Panc1 (cell line): Measurements from ENCODE around the gene PAK3. TPM values are rescaled to one million over a fixed set of nuclear protein-coding genes. Genes with fewer than 3 reads are reported as not detected.

Experiments used
- ATAC-seq: fragments of 200-7000 bp; cut with Tn5 transposase; 2 replicates; pipeline ENCODE4 v1.9.1; 2020; ENCODE audit warnings: mild to moderate bottlenecking, moderate library complexity
- BruUV-seq: library from RNA; stranded (reverse); fragments of 400-500 nt; replicated peaks from 2 replicates; lab custom pipeline; 2021; lab: Mats Ljungman, UMichigan
- CTCF ChIA-PET: fragments of 300-600 bp; sonication (Branson Sonifier 250); formaldehyde crosslinking; loops from one replicate; lab custom pipeline; 2022; ENCODE audit warnings: antibody characterized with exemption; lab: Charles Lee
- POLR2A ChIA-PET: fragments of 300-600 bp; sonication (Branson Sonifier 250); formaldehyde crosslinking; loops from one replicate; lab custom pipeline; 2022; ENCODE audit warnings: antibody characterized with exemption; lab: Charles Lee
- DNase-seq: peaks from one replicate; pipeline ENCODE4 v3.0.0-alpha.2; 2010; ENCODE audit warnings: low read depth, low spot score
- H3K27ac ChIP-seq: 2 replicates; pipeline ENCODE4 v1.5.1; 2011; ENCODE audit warnings: mild to moderate bottlenecking, low read length, inconsistent platforms
- H3K27me3 ChIP-seq: fragments of 200-500 bp; sonication (Bioruptor generic); 2 replicates; pipeline ENCODE4 v1.6.0; 2014; ENCODE audit warnings: low read length, inconsistent platforms; ENCODE audit not compliant: control insufficient read depth, insufficient read depth
- H3K36me3 ChIP-seq: fragments of 200-500 bp; sonication (Bioruptor generic); 2 replicates; pipeline ENCODE4 v1.5.1; 2014; ENCODE audit warnings: inconsistent platforms, mild to moderate bottlenecking, low read length, moderate library complexity; ENCODE audit not compliant: control insufficient read depth, insufficient read depth
- H3K4me1 ChIP-seq: 2 replicates; pipeline ENCODE4 v1.5.1; 2011; ENCODE audit warnings: inconsistent platforms, mild to moderate bottlenecking, low read length, moderate library complexity; ENCODE audit not compliant: control insufficient read depth, insufficient read depth
- H3K4me3 ChIP-seq, 2 experiments: 2 replicates each; pipeline ENCODE4 v1.5.1; 2011 to 2012; ENCODE audit warnings: low read depth in 2 of 2, low read length in 2 of 2, mild to moderate bottlenecking in 2 of 2, inconsistent platforms in 1 of 2, moderate library complexity in 1 of 2
- H3K9me3 ChIP-seq: fragments of 200-500 bp; sonication (Bioruptor generic); 2 replicates; pipeline ENCODE4 v1.5.1; 2014; ENCODE audit warnings: low read depth, mild to moderate bottlenecking, inconsistent platforms, low read length, moderate library complexity; ENCODE audit not compliant: control insufficient read depth, insufficient read depth
- CTCF ChIP-seq: fragments of 450-650 bp; IDR thresholded peaks from 2 replicates; pipeline ENCODE4 v1.5.1; 2017; ENCODE audit warnings: mild to moderate bottlenecking
- POLR2AphosphoS5 ChIP-seq: IDR thresholded peaks from 2 replicates; pipeline ENCODE4 v1.6.1; 2012; ENCODE audit warnings: mild to moderate bottlenecking, low read depth, low read length, moderate library complexity
- REST ChIP-seq, 2 experiments: IDR thresholded peaks; 2 replicates each; pipeline ENCODE4 v1.6.1; 2011 to 2012; ENCODE audit warnings: low read depth in 2 of 2, control low read depth in 1 of 2, low read length in 1 of 2, mild to moderate bottlenecking in 1 of 2, moderate library complexity in 1 of 2; ENCODE audit not compliant: insufficient read depth in 1 of 2
- SIN3A ChIP-seq: IDR thresholded peaks from 2 replicates; pipeline ENCODE4 v1.6.1; 2012; ENCODE audit warnings: low read depth, mild to moderate bottlenecking, low read length, moderate library complexity, borderline replicate concordance; ENCODE audit not compliant: insufficient read depth
- TCF7L2 ChIP-seq: IDR thresholded peaks from 2 replicates; pipeline ENCODE4 v1.6.1; 2011; ENCODE audit warnings: mild to moderate bottlenecking, low read depth, low read length, inconsistent platforms
- in situ Hi-C: cut with HindIII; loops from 2 replicates; pipeline ENCODE4 v1.10.0; 2016; ENCODE audit warnings: low sequenced_read_pairs, low pct_unique_long_range_greater_than_20kb
- intact Hi-C: fragments of 100-400 bp; cut with micrococcal nuclease; formaldehyde crosslinking; loops from one replicate; pipeline ENCODE4 v1.10.0; 2022; ENCODE audit not compliant: unreplicated experiment
- total RNA-seq: library from RNA; stranded (reverse); gene quantifications from one replicate; pipeline ENCODE4 v1.2.1, GENCODE V29; 2021; ENCODE audit not compliant: unreplicated experiment

The PAK3 gene
- total RNA-seq, 1 experiment from 2014 or later: 0.15 TPM

- CTCF ChIA-PET: no interaction called here
- in situ Hi-C loops: no loop called here
Measured at GRCh38 chrX:111086591-111087006, 9.4 kb upstream of the PAK3 start.

GRCh38 chrX:111088628-111089027 is 7.4 kb upstream of the PAK3 start:
- no peak overlapping the region for H3K4me3 ChIP-seq
- ChIA-PET POLR2A (no interaction called here), CTCF (interaction anchor here (0.6 kb wide), 1 partner anchor 596 kb away, joined by 6 read pairs; no protein-coding TSS in a partner anchor)
- no peak for DNase-seq
- no peaks in the 10 kb centered on the region for H3K9me3 ChIP-seq
- intact Hi-C loops (no loop called here), in situ Hi-C loops (no loop called here)
- H3K27me3 ChIP-seq: peaks cover 1% of the 10 kb centered on the region; the same call in 1 of the 2 replicates
- TF ChIP-seq TCF7L2 (no peak), CTCF (no peak), SIN3A (no peak), POLR2AphosphoS5 (no peak), REST (IDR thresholded peaks at IDR 0.05; ENCODE audit: insufficient read depth in 1 of 2, low read depth in 2 of 2, low read length in 1 of 2) (no peak)
- H3K4me1 ChIP-seq: no peaks in the 10 kb centered on the region
- ATAC-seq: no peak
- no peak overlapping the region for H3K27ac ChIP-seq
- no TSS peak for BruUV-seq
- H3K36me3 ChIP-seq: no peaks in the 10 kb centered on the region

More at GRCh38 chrX:111086591-111087006, 9.4 kb upstream of the PAK3 start:
- Histone ChIP-seq H3K4me3 (no peak overlapping the region), H3K36me3 (no peaks in the 10 kb centered on the region), H3K27me3 (no peaks in the 10 kb centered on the region), H3K4me1 (no peaks in the 10 kb centered on the region), H3K27ac (no peak overlapping the region), H3K9me3 (no peaks in the 10 kb centered on the region)
- intact Hi-C loops: no loop called here
- DNase-seq (no peak), ATAC-seq (no peak)
- BruUV-seq: no TSS peak
- TF ChIP-seq CTCF: no peak
- TF ChIP-seq REST (IDR thresholded peaks at IDR 0.05; ENCODE audit: insufficient read depth in 1 of 2, low read depth in 2 of 2, low read length in 1 of 2): no peak
- TF ChIP-seq TCF7L2: no peak
- TF ChIP-seq POLR2AphosphoS5: no peak
- no peak for TF ChIP-seq SIN3A
- POLR2A ChIA-PET: no interaction called here
